Suprapubic skin (tissue), 4 donors: ENCODE results near the gene DPY19L3. TPM values are rescaled to one million over a fixed set of nuclear protein-coding genes. Genes with fewer than 3 reads are reported as not detected.

Source experiments
- DNase-seq, 2 donors: peaks; one replicate each; pipeline ENCODE4 v3.0.0-alpha.2; 2019; ENCODE audit warnings: low spot score in 2 of 2
- H3K27ac ChIP-seq: fragments of 200-600 bp; sonication (generic); one replicate; pipeline ENCODE4 v1.5.1; 2019
- H3K27me3 ChIP-seq: fragments of 200-600 bp; sonication (generic); one replicate; pipeline ENCODE4 v1.5.1; 2019
- H3K36me3 ChIP-seq: fragments of 200-600 bp; sonication (generic); one replicate; pipeline ENCODE4 v1.5.1; 2019
- H3K4me1 ChIP-seq: fragments of 200-600 bp; sonication (generic); one replicate; pipeline ENCODE4 v1.5.1; 2019
- H3K4me3 ChIP-seq: fragments of 200-600 bp; sonication (generic); one replicate; pipeline ENCODE4 v1.5.1; 2019; ENCODE audit warnings: mild to moderate bottlenecking
- H3K9me3 ChIP-seq: fragments of 200-600 bp; sonication (generic); one replicate; pipeline ENCODE4 v1.5.1; 2019
- CTCF ChIP-seq, 2 donors: fragments of 200-600 bp in 1 of 2; fragments of 450-650 bp in 1 of 2; sonication (generic) in 1 of 2; IDR thresholded peaks; one replicate each; pipeline ENCODE4 v1.5.1; 2016 to 2019; ENCODE audit warnings: antibody characterized with exemption in 2 of 2, mild to moderate bottlenecking in 1 of 2, moderate library complexity in 1 of 2
- EP300 ChIP-seq: sonication (generic); formaldehyde crosslinking; IDR thresholded peaks from one replicate; pipeline ENCODE4 v1.6.1; 2017; ENCODE audit warnings: antibody characterized with exemption
- POLR2A ChIP-seq, 2 donors: fragments of 450-650 bp; IDR thresholded peaks; one replicate each; pipeline ENCODE4 v1.6.1; 2017; ENCODE audit warnings: antibody characterized with exemption in 2 of 2, mild to moderate bottlenecking in 2 of 2, moderate library complexity in 2 of 2
- POLR2AphosphoS5 ChIP-seq, 3 donors: sonication (generic); formaldehyde crosslinking; IDR thresholded peaks; one replicate each; pipeline ENCODE4 v1.6.1; 2017; ENCODE audit warnings: antibody characterized with exemption in 3 of 3
- WGBS: methylation state at CpG from one replicate; pipeline ENCODE4 v1.1.5; 2018; 5-methylcytosine and 5-hydroxymethylcytosine counted together
- total RNA-seq, 4 donors: library from RNA; depleted of rRNA; stranded (reverse); fragments of >200 nt; gene quantifications; one replicate each; pipeline ENCODE4 v1.1.0, GENCODE V29; 2016

DPY19L3 gene
- total RNA-seq, 4 donors from 2014 or later = 10.1 to 32.0 (median 15.2) TPM

DNA sequence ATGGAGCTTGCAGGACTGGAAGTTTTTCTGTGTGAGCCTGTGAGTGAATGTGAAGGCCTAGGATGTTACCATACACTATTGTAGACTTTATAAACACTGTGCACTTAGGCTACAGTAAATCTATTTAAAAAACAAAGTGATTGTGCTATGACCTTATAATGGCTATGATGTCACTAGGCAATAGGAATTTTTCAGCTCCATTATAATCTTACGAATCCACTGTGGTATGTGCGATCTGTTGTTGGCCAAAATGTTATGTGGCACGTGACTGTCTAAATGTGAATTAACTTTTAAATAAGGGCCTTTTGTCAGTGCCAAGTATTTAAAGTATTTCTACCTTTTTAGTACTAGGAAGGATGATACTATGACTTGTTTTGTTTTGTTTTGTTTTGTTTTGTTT lies 54.9 kb downstream of the DPY19L3 start:
- DNase-seq = no peak
- peaks cover 29% of the 10 kb centered on the region for H3K36me3 ChIP-seq

GRCh38 chr19:32464279-32464678 lies 58.7 kb downstream of the DPY19L3 start:
- TF ChIP-seq POLR2A (IDR thresholded peaks at IDR 0.05) (no peak), EP300 (no peak), CTCF (IDR thresholded peaks at IDR 0.05) (no peak), POLR2AphosphoS5 (IDR thresholded peaks at IDR 0.05) (no peak)
- Histone ChIP-seq H3K27me3 (no peaks in the 10 kb centered on the region), H3K27ac (no peak overlapping the region), H3K36me3 (peaks cover 20% of the 10 kb centered on the region), H3K4me3 (no peak overlapping the region), H3K9me3 (no peaks in the 10 kb centered on the region), H3K4me1 (no peaks in the 10 kb centered on the region)
- WGBS = 78% methylated on average over 2 of the region's 2 CpGs
- DNase-seq = no peak

More for the DNA sequence above, 54.9 kb downstream of the DPY19L3 start:
- Histone ChIP-seq H3K27me3 (no peaks in the 10 kb centered on the region), H3K4me3 (no peak overlapping the region), H3K4me1 (no peaks in the 10 kb centered on the region), H3K9me3 (no peaks in the 10 kb centered on the region), H3K27ac (no peak overlapping the region)
- TF ChIP-seq CTCF (IDR thresholded peaks at IDR 0.05) = no peak
- TF ChIP-seq POLR2A (IDR thresholded peaks at IDR 0.05) = no peak
- TF ChIP-seq EP300 = no peak
- no peak for TF ChIP-seq POLR2AphosphoS5 (IDR thresholded peaks at IDR 0.05)
- 89% methylated on average over 3 of the region's 3 CpGs for WGBS

DNA sequence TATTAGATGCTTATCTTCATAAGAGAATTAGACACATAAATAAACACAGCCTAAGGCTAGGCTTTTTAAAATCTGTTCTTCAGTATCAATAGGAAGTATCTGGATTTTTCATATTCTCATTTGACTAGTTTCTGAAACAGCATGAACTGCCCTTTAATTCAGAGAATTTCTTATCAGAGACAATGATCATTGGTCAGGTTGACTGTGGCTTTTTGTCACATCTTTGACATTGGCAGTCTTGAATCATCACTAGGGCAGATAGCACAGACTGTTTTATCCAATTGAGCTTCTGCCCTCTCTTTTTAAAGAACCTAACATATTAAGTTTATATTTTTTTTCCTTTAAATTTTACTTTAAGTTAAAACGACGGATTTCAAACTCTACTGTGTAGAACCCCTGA lies 59.6 kb downstream of the DPY19L3 start:
- WGBS = 97% methylated on average over 2 of the region's 2 CpGs

DNA sequence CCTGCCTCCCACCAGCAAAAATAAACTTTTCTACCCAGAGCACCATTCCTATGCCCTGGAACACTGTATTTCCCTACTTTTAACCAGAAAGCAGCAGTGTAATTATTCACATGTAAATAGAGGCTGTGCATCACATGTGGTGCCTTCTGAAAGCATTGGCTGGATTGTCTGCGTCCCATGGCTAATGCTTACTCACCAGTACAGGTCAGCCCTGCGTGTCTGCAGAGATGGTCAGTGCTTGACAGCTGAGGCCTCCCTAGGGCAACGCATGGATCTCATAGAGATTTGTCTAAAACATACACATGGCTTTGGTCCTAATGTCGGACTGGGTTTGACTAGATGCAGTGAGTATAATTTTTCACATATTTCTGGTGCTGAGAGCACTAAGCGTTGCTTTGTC lies 64.2 kb downstream of the DPY19L3 start:
- peaks cover 16% of the 10 kb centered on the region for H3K36me3 ChIP-seq
- no peaks in the 10 kb centered on the region for H3K4me1 ChIP-seq
- no peak overlapping the region for H3K4me3 ChIP-seq
- H3K9me3 ChIP-seq = no peaks in the 10 kb centered on the region
- DNase-seq = no peak
- 87% methylated on average over 5 of the region's 5 CpGs for WGBS
- no peaks in the 10 kb centered on the region for H3K27me3 ChIP-seq
- no peak overlapping the region for H3K27ac ChIP-seq
- TF ChIP-seq EP300 = no peak
- no peak for TF ChIP-seq POLR2AphosphoS5 (IDR thresholded peaks at IDR 0.05)
- TF ChIP-seq POLR2A (IDR thresholded peaks at IDR 0.05) = no peak
- TF ChIP-seq CTCF (IDR thresholded peaks at IDR 0.05) = no peak

More for the DNA sequence above, 59.6 kb downstream of the DPY19L3 start:
- H3K4me1 ChIP-seq = no peaks in the 10 kb centered on the region
- H3K27ac ChIP-seq = no peak overlapping the region
- peaks cover 17% of the 10 kb centered on the region for H3K36me3 ChIP-seq
- no peak for DNase-seq
- no peaks in the 10 kb centered on the region for H3K27me3 ChIP-seq
- TF ChIP-seq POLR2AphosphoS5 (IDR thresholded peaks at IDR 0.05) = no peak
- TF ChIP-seq CTCF (IDR thresholded peaks at IDR 0.05) = no peak
- H3K9me3 ChIP-seq = no peaks in the 10 kb centered on the region
- H3K4me3 ChIP-seq = no peak overlapping the region

- Histone ChIP-seq H3K27me3 (no peaks in the 10 kb centered on the region), H3K9me3 (no peaks in the 10 kb centered on the region), H3K4me3 (no peak overlapping the region), H3K27ac (no peak overlapping the region), H3K4me1 (no peaks in the 10 kb centered on the region), H3K36me3 (peaks cover 12% of the 10 kb centered on the region)
- no peak for DNase-seq
- TF ChIP-seq POLR2AphosphoS5 (IDR thresholded peaks at IDR 0.05) = no peak
- TF ChIP-seq POLR2A (IDR thresholded peaks at IDR 0.05) = no peak
- TF ChIP-seq CTCF (IDR thresholded peaks at IDR 0.05) = no peak
- TF ChIP-seq EP300 = no peak
- 77% methylated on average over 6 of the region's 7 CpGs for WGBS
These were observed 65.5 kb downstream of the DPY19L3 start for GRCh38 chr19:32471095-32471494.
